ENCODE results near the gene RXRA. TPM values are rescaled to one million over a fixed set of nuclear protein-coding genes. Genes with fewer than 3 reads are reported as not detected.
A peak's percentile ranks its signal among the peaks of the same experiment; 100 is the strongest.

Gene RXRA
- total and polyA plus RNA-seq, 2 of the 13 experiments (the other 11 are each of a cell fraction or from before 2014, with no cell fraction given), result 18.9 to 29.2 TPM

DNA sequence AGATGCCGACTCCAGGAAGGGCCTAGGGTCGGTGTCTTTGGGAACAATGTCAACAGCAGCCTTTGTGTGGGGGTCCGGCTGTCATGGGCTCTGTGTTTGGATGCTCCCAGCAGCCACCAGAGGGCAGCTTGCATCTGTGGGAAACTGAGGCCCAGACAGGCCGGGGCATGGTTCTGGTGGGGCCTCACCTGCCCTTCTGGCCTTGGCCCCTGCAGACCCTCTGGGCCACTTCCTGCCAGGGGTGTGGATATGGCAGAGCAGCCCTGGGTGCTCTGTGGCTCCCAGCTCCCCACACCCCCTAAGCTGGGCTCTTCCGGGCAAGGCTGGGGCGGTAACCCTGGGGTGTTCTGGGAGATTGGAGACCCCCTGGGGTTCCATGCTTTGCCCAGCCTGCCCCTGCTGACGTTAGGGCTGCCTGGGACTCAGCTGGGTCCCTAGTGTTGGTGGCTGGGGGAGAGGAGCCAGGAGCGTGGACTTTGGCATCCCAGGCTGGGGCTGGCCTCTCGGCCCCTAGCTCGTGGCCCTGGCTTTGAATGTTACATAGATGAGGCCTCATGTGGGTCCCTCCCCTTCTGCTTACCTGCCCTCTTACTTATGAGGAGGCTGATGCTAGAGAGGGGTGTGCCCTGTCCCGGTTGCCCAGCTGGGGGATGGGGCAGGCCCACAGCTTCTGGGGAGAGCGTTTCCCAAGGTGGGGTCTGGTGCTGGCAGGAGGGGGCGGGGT lies 38.3 kb downstream of the RXRA start:
- Histone ChIP-seq H3K4me2 (ENCODE audit: low read depth, low read length) (peak overlapping the region; percentile 65), H3K36me3 (replicated peaks in 1 of 2; ENCODE audit: control insufficient read depth in 1 of 2, insufficient read depth in 2 of 2, low read length in 2 of 2) (no peaks in the 10 kb centered on the region), H3K79me2 (ENCODE audit: insufficient read depth, low read length) (peaks cover 62% of the 10 kb centered on the region), H3K27me3 (ENCODE audit: control insufficient read depth in 1 of 2, insufficient read depth in 2 of 2, low read length in 2 of 2) (no peaks in the 10 kb centered on the region), H3K9me3 (ENCODE audit: low read length) (no peaks in the 10 kb centered on the region), H3K9ac (ENCODE audit: insufficient read depth, low read depth, low read length) (peak overlapping the region; percentile 49), H3K4me1 (ENCODE audit: insufficient read depth, low read length) (peaks cover 61% of the 10 kb centered on the region), H3K27ac (ENCODE audit: extremely low read length, insufficient read depth, low read length) (peak overlapping the region; percentile 74), H3K4me3 (replicated peaks in 1 of 3; ENCODE audit: insufficient read depth in 1 of 3, low read depth in 2 of 3, low read length in 3 of 3) (peak overlapping the region in 1 of 3 experiments; percentile 45; a peak in 1 of 6 replicates), H2AFZ (ENCODE audit: low read length) (no peak overlapping the region), H4K20me1 (ENCODE audit: insufficient read depth, low read length) (peaks cover 26% of the 10 kb centered on the region; the same call in 1 of the 2 replicates)
- WGBS (ENCODE audit: low lambda C conversion rate), result 5% methylated on average over 4 of the region's 13 CpGs
- ChIA-PET POLR2A (interaction anchor here (1.0 to 2.5 kb wide), 3 partner anchors 29 to 36 kb away, joined by 4 to 23 read pairs (median 7); no protein-coding TSS in a partner anchor), CTCF (ENCODE audit: low intra/inter-chr PET ratio, low total read pairs) (no interaction called here)
- peak; percentile 66 for FAIRE-seq
- no TSS peak for BruUV-seq (replicated peaks)
- DNase-seq (ENCODE audit: low spot score), result peak; percentile 76
- ATAC-seq, result peak; percentile 88
- in situ Hi-C loops (cut with HindIII; ENCODE audit: extremely low pct_ligation_motif_present, low pct_unique_long_range_greater_than_20kb), result no loop called here
- intact Hi-C loops (cut with micrococcal nuclease; ENCODE audit: unreplicated experiment), result loop anchor here (1.0 to 5.0 kb wide), 3 partner anchors 26 to 192 kb away; partner anchors contain the start of gene RXRA
- peak; percentile 23; the same call in 1 of the 2 replicates for TF ChIP-seq TARDBP (CRISPR knock-in tag; IDR thresholded peaks at IDR 0.05)
- TF ChIP-seq ELF1 (CRISPR knock-in tag; IDR thresholded peaks at IDR 0.05), result peak; percentile 58; the same call in 1 of the 2 replicates
- TF ChIP-seq, protein P1, sequence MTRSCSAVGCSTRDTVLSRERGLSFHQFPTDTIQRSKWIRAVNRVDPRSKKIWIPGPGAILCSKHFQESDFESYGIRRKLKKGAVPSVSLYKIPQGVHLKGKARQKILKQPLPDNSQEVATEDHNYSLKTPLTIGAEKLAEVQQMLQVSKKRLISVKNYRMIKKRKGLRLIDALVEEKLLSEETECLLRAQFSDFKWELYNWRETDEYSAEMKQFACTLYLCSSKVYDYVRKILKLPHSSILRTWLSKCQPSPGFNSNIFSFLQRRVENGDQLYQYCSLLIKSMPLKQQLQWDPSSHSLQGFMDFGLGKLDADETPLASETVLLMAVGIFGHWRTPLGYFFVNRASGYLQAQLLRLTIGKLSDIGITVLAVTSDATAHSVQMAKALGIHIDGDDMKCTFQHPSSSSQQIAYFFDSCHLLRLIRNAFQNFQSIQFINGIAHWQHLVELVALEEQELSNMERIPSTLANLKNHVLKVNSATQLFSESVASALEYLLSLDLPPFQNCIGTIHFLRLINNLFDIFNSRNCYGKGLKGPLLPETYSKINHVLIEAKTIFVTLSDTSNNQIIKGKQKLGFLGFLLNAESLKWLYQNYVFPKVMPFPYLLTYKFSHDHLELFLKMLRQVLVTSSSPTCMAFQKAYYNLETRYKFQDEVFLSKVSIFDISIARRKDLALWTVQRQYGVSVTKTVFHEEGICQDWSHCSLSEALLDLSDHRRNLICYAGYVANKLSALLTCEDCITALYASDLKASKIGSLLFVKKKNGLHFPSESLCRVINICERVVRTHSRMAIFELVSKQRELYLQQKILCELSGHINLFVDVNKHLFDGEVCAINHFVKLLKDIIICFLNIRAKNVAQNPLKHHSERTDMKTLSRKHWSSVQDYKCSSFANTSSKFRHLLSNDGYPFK (CRISPR knock-in tag; IDR thresholded peaks at IDR 0.05; ENCODE audit: borderline replicate concordance), result peak; percentile 32; the same call in 1 of the 2 replicates
- peak; percentile 55; the same call in 1 of the 2 replicates for TF ChIP-seq DPF2 (CRISPR knock-in tag; IDR thresholded peaks at IDR 0.05; ENCODE audit: borderline replicate concordance, low read depth)
- TF ChIP-seq ZNF782 (CRISPR knock-in tag; IDR thresholded peaks at IDR 0.05; ENCODE audit: borderline replicate concordance), result peak; percentile 68; the same call in 1 of the 2 replicates
- no peak for TF ChIP-seq RFX5 (IDR thresholded peaks at IDR 0.05; ENCODE audit: low read depth, low read length)
- TF ChIP-seq, protein P2, sequence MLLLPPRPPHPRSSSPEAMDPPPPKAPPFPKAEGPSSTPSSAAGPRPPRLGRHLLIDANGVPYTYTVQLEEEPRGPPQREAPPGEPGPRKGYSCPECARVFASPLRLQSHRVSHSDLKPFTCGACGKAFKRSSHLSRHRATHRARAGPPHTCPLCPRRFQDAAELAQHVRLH (CRISPR knock-in tag; IDR thresholded peaks at IDR 0.05; ENCODE audit: borderline replicate concordance, low read depth), result peak; percentile 40; the same call in 1 of the 2 replicates
- TF ChIP-seq KDM1A (CRISPR knock-in tag; IDR thresholded peaks at IDR 0.05), result no peak
- TF ChIP-seq ZNF260 (CRISPR knock-in tag; IDR thresholded peaks at IDR 0.05; ENCODE audit: borderline replicate concordance, low read depth), result no peak
- TF ChIP-seq ZNF761 (CRISPR knock-in tag; conservative IDR thresholded peaks at IDR 0.05), result peak; percentile 54
- no peak for TF ChIP-seq RBM22 (optimal IDR thresholded peaks at IDR 0.05; ENCODE audit: low read length)
- TF ChIP-seq, protein P3, sequence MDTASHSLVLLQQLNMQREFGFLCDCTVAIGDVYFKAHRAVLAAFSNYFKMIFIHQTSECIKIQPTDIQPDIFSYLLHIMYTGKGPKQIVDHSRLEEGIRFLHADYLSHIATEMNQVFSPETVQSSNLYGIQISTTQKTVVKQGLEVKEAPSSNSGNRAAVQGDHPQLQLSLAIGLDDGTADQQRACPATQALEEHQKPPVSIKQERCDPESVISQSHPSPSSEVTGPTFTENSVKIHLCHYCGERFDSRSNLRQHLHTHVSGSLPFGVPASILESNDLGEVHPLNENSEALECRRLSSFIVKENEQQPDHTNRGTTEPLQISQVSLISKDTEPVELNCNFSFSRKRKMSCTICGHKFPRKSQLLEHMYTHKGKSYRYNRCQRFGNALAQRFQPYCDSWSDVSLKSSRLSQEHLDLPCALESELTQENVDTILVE (CRISPR knock-in tag; IDR thresholded peaks at IDR 0.05), result 0 out of 2 replicates have a peak, but pooled peaks have one; percentile 25
- TF ChIP-seq, protein P4, sequence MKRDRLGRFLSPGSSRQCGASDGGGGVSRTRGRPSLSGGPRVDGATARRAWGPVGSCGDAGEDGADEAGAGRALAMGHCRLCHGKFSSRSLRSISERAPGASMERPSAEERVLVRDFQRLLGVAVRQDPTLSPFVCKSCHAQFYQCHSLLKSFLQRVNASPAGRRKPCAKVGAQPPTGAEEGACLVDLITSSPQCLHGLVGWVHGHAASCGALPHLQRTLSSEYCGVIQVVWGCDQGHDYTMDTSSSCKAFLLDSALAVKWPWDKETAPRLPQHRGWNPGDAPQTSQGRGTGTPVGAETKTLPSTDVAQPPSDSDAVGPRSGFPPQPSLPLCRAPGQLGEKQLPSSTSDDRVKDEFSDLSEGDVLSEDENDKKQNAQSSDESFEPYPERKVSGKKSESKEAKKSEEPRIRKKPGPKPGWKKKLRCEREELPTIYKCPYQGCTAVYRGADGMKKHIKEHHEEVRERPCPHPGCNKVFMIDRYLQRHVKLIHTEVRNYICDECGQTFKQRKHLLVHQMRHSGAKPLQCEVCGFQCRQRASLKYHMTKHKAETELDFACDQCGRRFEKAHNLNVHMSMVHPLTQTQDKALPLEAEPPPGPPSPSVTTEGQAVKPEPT (CRISPR knock-in tag; IDR thresholded peaks at IDR 0.05; ENCODE audit: low read depth), result peak; percentile 51; the same call in 1 of the 2 replicates
- peak; percentile 32; the same call in 1 of the 2 replicates for TF ChIP-seq HOXA3 (CRISPR knock-in tag; IDR thresholded peaks at IDR 0.05)
